NCI-H146 (cell line): ENCODE data around the gene PBX2.
A peak's percentile ranks its signal among the peaks of the same experiment; 100 is the strongest.
"Not testable (repeated sequence)": the region's sequence is repeated elsewhere in the genome, so short reads cannot be mapped to it uniquely, and the experiment has no call there.

Source experiments
- DNase-seq: peaks from one replicate; lab custom pipeline; 2025; lab: John Stamatoyannopoulos, UW

The PBX2 gene, protein sequence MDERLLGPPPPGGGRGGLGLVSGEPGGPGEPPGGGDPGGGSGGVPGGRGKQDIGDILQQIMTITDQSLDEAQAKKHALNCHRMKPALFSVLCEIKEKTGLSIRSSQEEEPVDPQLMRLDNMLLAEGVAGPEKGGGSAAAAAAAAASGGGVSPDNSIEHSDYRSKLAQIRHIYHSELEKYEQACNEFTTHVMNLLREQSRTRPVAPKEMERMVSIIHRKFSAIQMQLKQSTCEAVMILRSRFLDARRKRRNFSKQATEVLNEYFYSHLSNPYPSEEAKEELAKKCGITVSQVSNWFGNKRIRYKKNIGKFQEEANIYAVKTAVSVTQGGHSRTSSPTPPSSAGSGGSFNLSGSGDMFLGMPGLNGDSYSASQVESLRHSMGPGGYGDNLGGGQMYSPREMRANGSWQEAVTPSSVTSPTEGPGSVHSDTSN

DNA sequence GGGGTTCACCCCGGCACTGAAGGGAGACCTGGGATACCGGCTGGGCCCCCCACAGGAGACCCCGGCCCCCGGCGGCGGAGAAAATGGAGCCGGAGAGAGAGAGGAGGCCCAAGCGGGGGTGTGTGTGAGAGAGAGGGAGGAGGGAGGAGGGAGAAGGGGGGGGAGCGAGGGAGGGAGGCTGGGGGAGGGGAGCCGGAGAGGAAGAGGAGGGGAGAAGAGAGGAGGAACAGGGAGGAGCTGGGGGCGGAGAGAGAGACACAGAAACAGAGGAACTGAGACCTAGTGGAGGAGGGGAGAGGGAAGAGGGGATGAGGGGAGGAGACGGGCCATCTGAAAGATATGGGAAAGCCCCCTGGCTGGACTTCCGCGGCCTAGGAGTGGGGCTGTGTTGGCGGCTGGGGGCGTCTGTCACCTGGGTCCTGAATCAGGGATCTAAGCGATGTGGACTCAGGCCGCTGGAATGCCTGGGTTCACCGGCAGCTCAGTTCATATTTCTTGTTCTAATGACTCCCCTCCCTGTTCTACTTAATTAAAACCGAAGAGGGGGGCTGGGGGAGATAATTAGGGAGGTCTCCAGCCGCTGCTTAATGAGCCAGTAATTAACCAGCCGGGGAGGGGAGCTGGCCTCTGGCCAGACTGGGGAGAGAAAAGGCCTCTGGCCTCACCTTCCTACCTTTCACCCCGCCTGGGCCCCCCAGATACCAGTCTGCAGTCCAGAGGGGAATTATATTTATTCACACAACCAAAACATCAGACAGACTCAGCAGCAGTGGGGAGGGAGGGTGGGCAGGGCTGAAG lies at the start of gene PBX2:
PBX2 (minus strand) TSS at position 149 of the 798 bp plus-strand sequence. CDS start 287 bp downstream, outside the sequence.
- peak; percentile 89 for DNase-seq

DNA sequence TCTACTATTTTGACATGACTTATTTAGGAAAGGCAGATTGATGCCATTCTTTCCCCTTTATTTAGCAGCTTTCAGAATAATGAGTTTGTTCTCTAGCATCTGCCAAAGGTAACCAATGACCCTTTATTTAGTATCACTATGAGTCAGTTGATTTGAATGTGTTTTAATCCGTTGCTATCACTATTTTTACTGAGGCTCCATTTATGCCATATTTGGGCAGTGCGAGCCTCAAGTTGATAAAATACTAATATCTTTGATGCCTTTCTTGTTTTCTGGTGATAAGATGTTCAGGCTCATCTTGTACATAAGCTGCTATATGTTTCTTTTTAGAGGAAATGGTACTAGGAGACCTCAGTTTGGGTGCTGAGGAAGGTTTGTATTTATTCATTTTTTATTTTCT lies 49.5 kb upstream of the PBX2 start:
- DNase-seq, result no peak

DNA sequence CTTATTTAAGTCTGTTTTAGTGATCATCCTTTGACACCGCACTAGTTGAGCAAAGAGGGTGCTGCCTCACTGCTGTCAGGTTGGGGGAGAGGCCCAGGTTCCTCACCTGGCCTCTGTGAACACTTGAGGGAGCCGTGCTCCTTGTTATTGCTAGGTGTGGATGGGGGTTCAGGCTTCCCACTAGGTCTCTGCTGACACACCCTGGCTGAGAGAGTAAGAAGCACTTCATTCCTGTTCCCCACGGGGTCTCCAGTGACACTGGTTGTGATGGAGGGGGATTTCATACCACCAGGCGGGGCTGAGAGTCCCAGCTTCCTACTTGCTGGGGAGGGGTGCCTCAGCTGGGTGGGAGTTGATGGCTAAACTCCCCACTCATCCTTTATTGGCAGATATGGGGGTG lies 44.9 kb upstream of the PBX2 start:
- DNase-seq, result no peak

DNA sequence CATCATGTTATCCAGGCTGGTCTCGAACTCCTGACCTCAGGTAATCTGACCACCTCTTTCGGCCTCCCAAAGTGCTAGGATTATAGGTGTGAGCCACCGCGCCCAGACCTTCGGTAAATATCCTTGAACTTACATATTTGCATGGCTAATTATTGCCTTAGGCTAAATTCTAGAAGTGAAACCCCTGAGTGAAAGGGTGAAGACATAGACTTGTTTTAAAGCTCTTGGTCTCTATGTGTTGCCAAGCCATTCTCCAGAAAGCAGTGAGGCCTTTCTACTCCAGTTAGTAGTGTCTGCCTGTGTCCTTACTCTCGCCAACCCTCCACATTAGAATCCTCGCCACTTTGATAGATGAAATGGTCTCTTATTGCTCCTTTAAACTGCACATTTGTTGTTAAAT lies 36.4 kb upstream of the PBX2 start:
- no peak for DNase-seq

DNA sequence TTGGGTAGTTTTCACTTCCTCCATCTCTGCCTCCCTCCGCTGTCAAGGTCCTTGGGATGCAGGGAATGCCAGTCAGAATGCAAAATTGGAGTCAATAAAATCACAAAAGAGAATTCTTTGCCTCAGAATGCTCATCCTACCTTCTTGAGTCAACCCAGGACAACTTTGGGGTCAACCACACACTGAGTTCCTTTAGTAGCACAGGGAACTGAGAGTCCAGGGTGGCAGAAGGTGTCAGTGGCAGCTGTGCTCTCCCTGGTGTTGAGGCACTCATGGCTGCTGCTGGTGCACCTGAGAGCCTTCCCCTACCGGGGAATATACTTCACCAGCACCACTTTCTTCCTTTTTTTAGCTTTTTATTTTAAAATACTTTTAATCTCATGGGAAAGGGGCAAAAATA lies 34.7 kb upstream of the PBX2 start:
- DNase-seq, result no peak

DNA sequence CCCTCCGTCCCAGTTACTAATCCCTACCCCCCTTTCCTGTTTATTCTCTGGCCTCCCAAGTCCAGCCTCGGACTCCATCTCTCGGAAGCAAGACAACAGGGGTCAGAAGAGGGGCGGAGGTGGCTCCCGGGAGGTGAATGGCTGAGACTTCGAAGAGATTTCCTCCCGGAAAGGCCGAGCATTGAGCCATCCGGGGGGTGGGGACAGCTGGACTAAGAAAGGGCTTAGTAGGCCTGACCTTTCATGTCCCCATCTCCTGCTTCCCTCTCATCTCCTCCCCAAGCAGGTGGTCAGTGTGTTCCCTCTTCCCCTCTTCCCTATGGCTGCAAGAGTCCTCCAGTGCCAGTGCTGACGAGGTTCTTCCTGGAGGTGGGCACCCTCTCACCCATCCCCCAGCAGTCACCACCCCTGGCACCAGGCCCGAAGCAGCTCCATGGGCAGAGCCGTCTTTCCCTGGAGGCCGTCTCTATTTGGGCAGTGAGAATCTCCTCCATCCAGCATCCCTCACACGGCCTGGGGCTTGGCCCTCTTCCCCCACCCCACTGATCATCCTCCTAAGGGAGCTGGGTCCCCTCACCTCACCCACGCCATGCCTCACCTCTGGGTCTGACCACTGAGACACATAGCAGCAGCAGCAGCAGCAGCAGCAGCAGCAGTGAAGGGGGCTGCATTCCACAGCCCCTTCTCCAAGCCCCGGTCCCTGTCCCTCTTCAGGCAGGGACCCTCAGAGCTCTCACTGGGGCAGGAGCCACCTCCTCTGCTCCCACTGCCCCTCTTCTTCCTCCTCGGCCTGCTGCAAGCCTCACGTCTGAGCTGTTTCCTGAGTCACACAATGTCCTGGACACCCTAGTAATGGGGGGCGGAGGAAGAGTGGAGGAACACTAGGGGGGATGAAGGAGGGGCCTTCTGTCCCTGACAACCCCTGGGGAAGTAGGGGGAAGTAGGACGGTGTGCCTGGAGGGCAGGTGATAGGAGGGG lies 33.5 kb upstream of the PBX2 start, which contains the start of gene NOTCH4:
NOTCH4 (minus strand) TSS at position 810 of the 978 bp plus-strand sequence; CDS start at position 671, 139 bp downstream.
- no peak for DNase-seq

DNA sequence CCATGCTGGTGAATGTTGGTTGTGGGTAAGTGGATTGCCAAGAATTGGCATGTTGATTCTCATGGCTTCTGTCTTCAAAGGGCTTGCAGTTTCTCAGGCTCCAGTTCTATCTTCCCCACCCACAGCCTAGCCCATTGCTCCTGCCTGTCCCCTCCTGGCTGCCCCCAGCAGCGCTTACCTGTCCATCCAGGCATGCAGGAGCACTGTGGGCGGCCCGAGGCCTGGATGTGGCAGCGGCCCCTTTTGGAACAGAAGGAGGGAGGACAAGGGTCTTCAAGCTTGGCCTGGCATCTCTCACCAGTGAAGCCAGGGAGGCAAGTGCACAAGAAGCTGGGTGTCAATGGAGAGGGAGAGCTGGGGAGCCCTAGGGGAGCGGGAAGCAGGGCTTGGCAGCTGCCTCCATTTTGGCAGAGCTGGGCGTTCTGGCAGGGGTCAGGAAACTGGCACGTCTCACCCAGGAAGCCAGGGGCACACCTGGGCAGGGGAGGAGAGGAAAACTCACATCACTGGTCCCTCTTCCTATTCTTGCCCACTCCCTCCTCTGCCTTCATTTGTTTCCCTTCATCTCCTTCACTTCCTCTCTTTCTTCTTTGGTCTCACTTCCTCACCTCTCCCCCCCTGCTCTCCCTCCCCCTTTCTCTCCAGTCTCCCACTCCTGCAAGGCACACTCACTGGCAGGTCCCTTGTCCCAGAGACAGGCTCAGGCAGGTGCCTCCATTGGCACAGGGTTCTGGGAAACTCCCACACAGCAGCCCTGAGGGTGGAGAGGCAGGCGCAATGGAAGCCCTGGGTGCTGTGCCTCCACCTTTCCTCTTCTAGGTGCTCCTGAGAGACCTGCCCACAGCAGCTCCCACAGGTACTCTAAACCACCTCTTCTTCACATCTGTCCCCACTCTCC lies 32.6 kb upstream of the PBX2 start:
- DNase-seq, result no peak

DNA sequence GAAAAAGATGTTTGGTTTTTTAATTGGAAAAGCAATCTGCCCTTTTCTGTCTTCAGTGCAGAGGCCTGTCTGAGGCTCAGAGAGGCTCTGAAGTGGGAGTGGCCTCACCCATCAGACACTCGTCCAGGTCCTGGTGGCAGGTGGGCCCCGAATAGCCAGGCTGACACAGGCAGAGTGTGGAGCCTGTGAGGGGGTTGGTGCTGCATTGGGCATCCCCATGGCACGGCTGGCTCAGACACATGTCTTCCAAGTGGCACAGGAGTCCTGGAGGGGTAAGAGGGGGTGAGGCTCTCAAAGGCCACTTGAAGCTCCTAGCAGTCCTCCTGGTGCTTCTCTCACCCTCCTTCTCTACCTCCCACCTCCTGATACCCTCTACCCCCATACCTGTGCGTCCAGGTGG lies 30.0 kb upstream of the PBX2 start:
- no peak for DNase-seq

DNA sequence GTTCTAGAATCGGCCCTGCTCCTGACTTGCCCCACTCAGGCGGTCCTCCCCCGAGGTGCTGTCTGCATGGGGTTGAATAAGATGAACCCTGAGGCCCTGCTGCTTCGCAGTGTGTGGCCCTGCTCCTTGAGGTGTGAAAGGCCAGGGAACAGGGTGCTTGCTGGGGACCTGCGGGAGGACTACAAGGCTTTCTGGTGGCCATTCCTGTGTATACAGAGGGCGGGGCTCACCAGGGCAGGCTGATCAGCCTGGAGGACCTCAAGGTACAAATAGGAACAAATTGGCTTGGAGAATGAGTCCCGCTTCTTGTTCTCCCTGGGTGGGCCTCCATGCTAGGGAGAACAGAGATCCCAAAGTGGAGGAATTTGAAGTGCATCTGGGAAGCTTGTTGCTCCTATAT lies 28.2 kb upstream of the PBX2 start:
- no peak for DNase-seq

DNA sequence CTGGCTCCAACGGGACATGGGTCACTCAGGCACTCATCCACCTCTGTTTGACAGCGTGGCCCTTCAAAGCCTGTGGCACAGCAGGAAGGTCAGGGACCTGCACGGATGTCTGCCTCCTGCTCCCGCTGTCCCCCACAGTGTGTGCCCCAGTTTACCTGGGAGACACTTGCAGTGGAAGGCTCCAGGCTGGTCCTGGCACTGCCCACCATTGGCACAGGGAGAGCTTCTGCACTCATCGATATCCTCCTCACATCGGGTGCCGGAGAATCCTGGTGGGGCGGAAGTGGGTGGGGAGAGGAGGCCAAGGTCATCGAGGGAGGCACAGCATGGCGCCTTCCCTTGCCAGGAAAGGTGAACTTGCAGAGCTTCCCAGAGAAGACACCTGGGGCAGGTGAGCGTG lies 27.0 kb upstream of the PBX2 start:
- DNase-seq, result peak; percentile 46

DNA sequence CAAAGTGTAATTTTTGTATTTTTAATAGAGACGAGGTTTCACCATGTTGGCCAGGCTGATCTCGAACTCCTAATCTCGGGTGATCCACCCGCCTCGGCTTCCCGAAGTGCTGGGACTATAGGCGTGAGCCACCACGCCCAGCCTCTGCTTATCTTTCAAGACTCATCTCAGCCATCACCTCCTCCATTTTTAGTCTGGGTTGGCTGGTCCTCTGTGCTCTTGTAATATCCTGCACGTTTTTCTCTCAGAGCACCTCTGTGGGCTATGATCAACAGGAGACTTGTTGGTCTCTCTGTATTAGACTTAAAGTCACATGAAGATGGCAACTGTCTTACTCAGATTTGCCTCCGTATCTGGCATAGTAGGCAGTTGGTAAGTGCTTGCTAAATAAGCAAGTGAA lies 26.3 kb upstream of the PBX2 start:
- DNase-seq, result no peak

DNA sequence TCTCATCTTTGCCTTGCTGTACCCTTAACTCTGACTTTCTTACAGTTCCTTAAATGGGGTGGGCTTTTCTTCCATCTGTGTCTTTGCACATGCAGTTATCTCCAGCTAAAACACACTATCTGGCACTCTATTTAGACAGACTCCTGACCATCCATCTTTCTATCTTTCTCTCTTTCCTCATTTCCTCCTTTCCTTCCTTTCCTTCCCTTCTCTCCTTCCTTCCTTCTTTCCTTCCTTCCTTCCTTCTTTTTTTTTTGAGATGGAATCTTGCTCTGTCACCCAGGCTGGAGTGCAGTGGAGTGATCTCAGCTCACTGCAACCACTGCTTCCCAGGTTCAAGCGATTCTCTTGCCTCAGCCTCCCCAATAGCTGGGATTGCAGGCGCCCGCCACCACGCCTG lies 25.6 kb upstream of the PBX2 start:
- no peak for DNase-seq

DNA sequence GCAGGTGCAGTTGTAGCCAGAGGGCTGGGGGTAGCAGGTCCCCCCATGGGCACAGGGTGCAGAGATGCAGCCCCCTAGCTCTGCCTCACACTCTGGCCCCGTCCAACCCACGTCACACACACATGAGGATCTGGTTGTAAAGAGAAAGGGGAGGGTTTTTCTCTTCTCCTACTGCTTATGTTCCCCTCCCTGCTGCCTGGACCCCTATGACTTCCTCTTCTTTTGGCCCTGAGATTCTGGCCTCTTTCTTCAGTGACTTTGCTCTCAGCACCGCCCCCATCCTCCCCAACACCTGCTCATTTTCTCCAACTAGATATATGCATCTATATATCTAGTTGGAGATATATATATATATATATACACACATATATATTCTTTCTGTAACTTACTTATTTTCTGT lies 24.1 kb upstream of the PBX2 start:
- no peak for DNase-seq

DNA sequence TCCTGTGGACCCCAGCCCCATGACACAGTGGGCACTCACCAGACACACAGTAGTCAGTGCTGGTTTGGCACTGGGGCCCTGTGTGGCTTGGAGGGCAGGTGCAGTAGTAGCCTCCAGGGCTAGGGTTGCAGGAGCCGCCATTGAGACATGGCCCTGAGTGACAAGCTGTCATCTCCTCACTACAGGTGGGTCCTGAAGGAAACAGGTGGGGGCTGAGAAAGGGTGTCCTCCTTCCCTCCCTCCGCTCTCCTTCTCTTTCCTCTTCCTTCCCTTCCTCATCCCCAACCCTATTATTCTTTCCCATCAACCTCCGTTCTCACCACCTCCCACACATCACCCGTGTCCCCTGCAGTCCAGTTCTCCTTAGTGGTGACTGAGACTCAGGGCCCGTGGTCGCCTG lies 23.6 kb upstream of the PBX2 start:
- no peak for DNase-seq

DNA sequence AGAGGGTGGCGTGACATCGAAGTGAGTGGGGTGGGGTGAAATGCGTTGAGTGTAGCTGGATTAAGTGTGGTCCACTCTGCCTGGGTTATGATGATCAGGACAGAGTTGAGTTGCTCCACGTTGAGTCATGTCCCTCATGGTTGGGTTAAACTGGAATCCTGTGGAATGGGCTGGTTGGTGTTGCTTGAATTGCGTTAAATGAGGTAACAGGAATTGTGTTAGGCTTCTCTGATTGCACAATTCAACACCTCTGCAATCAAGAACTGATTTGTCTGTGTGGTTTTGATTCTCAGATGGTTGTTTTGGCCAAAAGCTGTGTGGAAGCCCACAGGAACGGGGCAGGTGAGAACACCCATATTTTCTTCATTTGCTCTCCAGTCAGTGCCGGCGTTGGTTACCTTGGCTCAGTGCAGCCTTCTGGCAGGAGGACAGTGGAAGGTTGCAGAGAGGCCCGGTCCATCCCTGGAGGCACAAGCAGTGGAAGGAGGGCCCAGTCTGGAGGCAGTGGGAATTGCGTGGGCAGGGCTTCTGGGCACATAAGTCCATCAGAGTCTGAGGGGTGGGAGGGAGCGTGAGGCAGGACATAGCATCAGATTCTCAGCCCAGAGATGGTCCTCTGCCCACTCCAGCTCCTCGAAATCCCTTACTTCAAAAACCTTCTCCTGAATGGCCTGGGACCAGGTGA lies 22.2 kb upstream of the PBX2 start:
- no peak for DNase-seq

DNA sequence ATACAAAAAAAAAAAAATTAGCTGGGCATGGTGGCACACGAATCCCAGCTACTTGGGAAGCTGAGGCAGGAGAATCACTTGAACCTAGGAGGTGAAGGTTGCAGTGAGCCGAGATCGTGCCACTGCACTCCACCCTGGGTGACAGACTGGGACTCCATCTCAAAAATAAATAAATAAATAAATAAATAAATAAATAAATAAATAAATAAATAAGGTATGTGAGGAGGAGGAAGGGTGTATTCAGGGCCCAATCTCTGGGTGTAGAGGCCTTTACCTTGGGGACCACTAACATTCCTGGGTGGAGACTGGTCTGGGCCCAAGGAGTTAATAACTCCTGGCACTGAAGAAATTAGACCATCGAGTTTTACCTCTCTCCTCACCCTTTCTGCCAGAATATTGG lies 21.4 kb upstream of the PBX2 start:
- not testable (repeated sequence) for DNase-seq

DNA sequence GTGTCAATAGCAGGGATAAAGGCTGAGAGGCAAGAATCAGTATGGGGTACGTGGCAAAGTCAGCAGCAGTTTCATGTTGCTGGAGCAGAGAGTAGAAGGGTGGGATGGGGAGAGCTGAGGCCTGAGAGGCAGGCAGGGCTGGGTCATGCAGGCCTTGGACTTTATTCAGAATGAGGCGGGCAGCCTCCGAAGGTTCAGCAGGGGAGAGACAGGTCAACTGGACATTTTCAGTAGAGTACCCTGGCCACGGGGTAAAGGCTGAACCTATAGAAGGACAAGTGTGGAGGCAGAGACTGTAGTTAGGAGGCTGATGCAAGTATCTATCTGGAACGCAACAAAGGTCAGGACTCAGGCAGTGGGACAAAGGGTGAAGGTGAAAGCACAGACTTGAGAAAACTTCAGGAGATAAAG lies 20.2 kb upstream of the PBX2 start:
- DNase-seq, result no peak

DNA sequence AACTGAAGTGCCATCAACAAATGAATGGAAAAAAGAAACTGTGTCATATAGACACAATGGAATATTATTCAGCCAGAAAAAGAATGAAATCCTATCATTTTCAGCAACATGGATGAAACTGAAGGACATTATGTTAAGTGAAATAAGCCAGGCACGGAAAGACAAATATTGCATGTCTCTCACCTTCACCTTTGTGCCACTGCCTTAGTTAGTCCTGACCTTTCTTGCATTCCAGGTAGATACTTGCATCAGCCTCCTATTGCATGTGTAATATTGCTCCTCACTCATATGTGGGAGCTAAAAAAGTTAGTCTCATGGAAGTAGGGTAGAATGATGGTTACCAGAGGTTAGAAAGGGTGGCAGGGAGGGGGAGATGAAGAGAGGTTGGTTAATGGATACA lies 19.0 kb upstream of the PBX2 start:
- no peak for DNase-seq

DNA sequence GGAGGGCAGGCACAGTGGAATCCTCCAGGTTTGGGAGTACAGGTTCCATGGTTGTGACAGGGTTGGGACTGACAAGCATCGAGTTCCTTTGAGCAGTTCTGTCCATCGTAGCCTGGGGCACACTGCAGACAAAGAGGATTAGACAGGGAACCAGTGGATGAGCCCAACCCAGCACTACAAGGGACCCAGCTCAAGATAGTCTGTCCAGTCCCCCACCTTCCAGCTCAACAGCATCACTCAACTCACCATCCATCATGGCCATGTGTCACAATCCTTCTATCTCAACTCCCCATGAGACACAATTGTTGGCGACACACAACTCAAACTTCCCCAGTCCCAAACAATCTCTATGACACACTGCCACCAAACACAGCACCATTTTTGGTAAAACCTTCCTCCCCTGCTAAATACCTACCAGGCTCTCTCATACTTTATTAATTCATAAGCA lies 14.3 kb upstream of the PBX2 start:
- DNase-seq, result no peak
